Astrocyte of the spinal cord (primary cell): Measurements from ENCODE around the gene RNF152.

Experiments used
- DNase-seq: peaks from one replicate; pipeline ENCODE4 v3.0.0; 2011; ENCODE audit warnings: low read depth, low spot score
- H3K4me3 ChIP-seq: 2 replicates; pipeline ENCODE4 v1.5.1; 2011; ENCODE audit warnings: low read depth, mild to moderate bottlenecking, low read length, moderate library complexity
- in situ Hi-C: cut with HindIII; loops from 2 replicates; pipeline ENCODE4 v1.10.0; 2017; ENCODE audit warnings: low sequenced_read_pairs
- TF ChIP-seq, protein P1 (sequence below): IDR thresholded peaks from 2 replicates; pipeline ENCODE4 v1.5.1; 2012; ENCODE audit warnings: low read depth, mild to moderate bottlenecking, low read length, inconsistent platforms

The RNF152 gene

DNA sequence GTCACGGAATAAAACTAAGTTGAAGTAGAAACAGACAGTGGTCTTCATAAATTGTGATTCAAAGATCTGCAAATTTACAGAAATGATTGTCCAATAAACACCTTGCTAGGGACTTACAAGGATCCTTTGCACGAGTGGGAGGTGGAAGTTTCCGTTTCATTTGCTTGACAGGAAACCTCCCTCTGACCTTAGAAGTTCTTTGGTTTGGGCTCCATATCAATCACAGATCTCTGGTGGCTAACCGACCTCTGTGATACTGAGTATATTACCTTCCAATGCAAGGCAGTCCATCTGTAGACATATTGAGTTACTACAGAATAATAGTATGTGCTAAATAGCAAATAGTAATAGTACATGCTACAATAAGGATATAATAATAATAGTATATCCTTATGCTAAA is 33.7 kb upstream of the RNF152 start:
- DNase-seq = no peak
- no peak overlapping the region for H3K4me3 ChIP-seq
- TF ChIP-seq, protein P1, sequence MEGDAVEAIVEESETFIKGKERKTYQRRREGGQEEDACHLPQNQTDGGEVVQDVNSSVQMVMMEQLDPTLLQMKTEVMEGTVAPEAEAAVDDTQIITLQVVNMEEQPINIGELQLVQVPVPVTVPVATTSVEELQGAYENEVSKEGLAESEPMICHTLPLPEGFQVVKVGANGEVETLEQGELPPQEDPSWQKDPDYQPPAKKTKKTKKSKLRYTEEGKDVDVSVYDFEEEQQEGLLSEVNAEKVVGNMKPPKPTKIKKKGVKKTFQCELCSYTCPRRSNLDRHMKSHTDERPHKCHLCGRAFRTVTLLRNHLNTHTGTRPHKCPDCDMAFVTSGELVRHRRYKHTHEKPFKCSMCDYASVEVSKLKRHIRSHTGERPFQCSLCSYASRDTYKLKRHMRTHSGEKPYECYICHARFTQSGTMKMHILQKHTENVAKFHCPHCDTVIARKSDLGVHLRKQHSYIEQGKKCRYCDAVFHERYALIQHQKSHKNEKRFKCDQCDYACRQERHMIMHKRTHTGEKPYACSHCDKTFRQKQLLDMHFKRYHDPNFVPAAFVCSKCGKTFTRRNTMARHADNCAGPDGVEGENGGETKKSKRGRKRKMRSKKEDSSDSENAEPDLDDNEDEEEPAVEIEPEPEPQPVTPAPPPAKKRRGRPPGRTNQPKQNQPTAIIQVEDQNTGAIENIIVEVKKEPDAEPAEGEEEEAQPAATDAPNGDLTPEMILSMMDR = no peak
- in situ Hi-C loops = no loop called here

DNA sequence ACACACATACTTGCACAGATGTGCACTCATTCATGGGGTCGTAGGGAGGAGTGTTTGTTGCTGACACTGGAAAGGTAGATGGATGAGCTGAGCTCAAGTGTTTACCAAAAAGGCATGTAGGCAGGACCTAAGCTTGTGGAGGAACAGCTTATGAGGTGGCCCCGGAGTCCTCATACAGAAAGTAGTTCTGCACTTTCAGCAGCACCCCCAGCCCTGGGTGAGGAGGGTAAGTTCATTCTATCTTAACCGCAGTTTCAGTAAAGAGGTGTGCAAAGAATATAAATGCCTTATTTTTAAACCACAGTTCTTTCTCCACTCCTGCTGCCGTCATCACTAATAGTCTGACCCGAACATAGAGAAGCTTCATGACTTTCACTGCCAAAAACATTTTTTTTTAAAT is 31.7 kb upstream of the RNF152 start:
- TF ChIP-seq, protein P1 = no peak
- no peak for DNase-seq
- in situ Hi-C loops = no loop called here
- no peak overlapping the region for H3K4me3 ChIP-seq

DNA sequence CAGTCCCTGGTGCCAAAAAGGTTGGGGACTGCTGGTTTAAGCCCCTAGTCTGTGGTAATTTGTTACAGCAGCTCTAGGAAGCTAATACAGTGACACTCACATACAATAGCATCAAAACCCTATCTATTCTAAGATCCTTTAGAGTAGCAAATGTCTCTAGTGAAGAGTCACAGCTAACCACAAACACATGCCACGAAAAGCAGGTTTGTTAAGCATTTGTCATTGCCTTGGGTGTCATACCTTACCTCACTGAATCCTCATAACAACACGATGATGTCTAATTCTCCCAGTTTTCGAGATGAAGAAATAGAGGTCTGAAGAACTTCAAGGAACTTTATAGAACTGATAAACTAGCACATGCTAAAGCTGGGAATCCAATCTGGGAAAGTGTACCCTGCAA is 29.6 kb upstream of the RNF152 start:
- TF ChIP-seq, protein P1 = no peak
- H3K4me3 ChIP-seq = no peak overlapping the region
- DNase-seq = no peak
- in situ Hi-C loops = no loop called here

DNA sequence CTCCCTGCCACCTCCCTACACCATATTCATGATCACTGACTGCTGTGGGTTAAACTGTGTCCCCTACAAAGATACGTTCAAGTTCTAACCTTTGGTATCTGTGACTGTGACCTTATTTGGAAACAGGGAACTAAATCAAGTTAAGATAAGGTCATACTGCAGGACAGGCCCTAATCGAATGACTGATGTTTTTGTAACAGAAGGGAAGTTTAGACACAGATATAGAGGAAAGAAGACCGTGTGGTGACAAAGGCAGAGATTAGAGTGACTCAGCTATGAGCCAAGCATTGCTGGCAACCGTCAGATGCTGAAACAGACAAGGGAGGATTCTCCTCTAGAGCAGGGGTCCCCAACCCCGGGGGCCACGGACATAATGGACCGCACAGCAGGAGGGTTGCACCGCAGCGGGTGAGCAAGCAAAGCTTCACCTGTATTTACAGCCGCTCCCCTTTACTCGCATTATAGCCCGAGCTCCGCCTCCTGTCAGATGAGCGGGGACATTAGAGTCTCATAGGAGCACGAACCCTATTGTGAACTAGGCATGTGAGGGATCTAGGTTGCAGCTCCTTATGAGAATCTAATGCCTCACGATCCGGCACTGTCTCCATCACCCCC is 28.9 kb upstream of the RNF152 start:
- in situ Hi-C loops = no loop called here
- no peak overlapping the region for H3K4me3 ChIP-seq
- TF ChIP-seq, protein P1 = no peak

GRCh38 chr18:61917818-61918217 is 25.0 kb upstream of the RNF152 start:
- no peak for DNase-seq
- H3K4me3 ChIP-seq = no peak overlapping the region
- in situ Hi-C loops = no loop called here
- TF ChIP-seq, protein P1 = no peak

More for the DNA sequence above, 28.9 kb upstream of the RNF152 start:
- DNase-seq = no peak

DNA sequence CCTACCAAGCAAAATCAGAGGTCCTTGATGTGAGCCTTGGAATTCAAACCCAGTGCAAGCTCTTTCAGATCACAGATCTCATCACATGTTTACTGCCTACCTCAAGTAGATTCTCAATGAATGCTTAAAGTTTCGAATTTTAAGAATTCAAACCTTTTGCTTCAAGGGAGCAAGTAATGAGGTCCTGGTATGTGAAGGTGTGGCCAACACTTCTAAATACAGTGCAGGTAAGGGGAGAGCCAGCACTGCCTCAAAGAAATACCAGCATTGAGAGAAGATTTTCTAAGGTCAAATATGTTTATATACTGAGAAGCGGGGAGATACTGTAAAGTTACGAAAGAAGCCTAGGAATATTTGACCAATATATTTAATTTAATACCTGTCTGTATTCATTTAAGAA is 19.7 kb upstream of the RNF152 start:
- H3K4me3 ChIP-seq = no peak overlapping the region
- DNase-seq = no peak
- TF ChIP-seq, protein P1 = no peak
- in situ Hi-C loops = no loop called here
